ENCODE data around the gene RSPO1.
A peak's percentile ranks its signal among the peaks of the same experiment; 100 is the strongest.
"Not testable (repeated sequence)": the region's sequence is repeated elsewhere in the genome, so short reads cannot be mapped to it uniquely, and the experiment has no call there.

The RSPO1 gene, protein sequence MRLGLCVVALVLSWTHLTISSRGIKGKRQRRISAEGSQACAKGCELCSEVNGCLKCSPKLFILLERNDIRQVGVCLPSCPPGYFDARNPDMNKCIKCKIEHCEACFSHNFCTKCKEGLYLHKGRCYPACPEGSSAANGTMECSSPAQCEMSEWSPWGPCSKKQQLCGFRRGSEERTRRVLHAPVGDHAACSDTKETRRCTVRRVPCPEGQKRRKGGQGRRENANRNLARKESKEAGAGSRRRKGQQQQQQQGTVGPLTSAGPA

DNA sequence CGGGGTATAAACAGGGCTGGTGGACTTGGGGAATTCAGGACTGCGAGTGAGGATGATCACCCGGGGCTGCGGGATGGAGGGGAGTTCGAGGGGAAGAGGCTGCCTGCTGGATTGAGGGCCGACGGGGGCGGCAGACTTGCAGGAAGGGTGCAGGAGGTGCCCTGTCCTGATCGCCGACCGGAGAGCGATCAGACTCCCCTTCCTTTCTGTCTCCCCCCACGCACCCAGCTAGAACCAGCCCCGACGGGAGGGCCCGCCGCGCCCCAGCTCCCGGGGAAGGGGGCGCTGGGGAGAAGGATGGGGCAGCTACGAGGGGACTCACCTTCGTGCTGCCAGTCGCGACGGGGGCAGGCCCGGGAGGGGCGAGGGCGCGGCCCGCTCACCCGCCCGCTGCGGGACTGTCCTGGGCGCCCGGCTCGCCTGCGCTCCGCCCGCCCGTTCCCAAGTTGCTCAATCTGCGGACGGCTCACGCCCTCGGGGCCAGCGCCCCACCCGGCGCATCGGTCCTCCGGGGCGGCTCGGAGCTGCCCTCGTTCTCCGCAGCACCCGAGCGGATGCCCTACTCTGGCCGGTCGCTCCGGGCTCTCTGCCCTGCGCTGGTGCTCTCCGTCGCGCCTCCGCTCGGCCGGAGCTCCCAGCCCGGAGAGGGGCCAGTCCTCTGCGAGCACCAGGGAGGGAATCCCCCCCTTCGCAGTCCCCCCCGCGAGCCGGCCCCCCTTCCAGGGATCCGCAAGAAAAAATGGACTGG is at the start of gene RSPO1:
TSS of gene RSPO1 (minus strand) at position 649 of the 748 bp plus-strand sequence. CDS start 5,231 bp downstream, outside the sequence.
- DNase-seq, result no peak

DNA sequence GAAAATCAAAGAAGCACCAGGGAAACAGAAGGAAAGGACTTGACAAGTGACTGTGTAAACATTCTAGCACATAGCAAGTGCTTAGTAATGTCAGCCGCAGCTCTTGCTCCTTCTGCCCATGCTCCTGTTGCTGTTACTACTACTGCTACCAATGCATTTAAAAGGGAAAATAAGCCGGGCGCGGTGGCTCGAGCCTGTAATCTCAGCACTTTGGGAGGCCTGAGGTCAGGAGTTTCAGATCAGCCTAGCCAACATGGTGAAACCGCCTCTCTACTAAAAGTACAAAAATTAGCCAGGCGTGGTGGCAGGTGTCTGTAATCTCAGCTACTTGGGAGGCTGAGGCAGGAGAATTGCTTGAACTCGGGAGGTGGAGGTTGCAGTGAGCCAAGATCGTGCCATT is 49.5 kb upstream of the RSPO1 start:
- DNase-seq, result not testable (repeated sequence)

DNA sequence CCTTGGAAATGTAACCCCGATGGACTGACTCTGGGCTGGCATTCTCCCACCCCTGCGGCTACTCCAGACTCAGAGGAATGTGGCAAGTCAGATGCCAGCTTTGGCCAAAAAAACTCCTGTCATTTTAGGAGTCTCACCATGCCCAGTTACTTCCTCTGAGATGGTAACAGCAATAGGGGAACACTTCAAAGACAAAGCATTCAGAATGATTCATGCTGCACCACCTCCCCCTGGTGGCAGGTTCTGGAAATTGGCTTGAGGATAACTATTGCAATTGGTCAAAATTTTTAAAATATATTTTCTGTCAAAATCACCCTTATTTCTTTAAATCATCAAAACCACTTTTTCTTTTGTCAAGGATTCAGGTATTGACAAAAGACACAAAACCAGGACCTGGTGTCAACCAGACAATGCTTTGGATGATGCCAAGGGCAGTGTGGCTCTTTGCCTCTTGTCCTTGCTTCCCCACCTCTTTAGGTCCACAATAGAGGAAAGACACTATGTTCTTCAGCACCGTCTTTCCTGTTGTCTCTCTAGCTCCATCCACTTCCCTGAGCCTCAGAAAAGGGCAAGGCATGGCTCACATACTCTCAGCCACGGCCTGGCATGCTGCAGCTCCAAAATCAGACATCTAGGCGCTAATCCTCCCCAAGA is 47.8 kb upstream of the RSPO1 start:
- DNase-seq, result peak; percentile 90

DNA sequence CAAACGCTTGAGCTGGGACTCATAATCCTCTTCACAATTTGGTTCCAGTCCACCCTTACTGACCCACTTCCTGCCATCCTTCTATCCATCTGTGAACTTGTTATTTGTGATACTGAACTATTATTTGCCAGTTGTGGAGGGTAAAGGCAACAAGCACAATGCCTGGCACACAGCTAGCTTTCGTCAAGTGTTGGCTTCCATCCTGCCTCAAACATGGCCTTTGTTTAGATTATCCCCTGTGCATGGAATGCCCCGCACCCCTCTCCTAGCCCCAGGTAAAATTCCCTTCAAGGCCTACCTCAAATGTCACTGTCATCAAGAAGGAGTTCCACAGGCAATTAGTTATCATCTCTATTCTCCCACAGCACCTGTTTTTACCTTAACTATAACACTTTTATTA is 46.2 kb upstream of the RSPO1 start:
- no peak for DNase-seq

DNA sequence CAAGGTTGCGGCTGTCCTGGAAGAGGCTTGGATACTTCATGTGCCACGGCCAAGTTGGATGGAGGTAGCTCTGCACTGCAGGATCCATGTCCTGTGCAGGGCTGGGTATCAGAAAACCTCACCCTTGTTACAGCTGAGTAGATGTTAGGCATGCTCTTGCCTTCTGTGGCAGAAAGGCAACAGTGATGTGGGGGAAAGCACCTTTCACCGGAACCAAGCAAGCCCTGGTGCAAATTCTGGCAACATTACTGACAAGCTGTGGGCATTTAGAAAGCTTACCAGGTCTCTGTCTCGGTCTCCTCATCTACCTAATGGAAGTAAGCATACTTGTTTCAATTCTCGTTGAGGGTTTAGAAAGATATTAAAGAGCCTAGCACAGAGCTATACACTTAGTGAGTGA is 43.1 kb upstream of the RSPO1 start:
- DNase-seq, result no peak

DNA sequence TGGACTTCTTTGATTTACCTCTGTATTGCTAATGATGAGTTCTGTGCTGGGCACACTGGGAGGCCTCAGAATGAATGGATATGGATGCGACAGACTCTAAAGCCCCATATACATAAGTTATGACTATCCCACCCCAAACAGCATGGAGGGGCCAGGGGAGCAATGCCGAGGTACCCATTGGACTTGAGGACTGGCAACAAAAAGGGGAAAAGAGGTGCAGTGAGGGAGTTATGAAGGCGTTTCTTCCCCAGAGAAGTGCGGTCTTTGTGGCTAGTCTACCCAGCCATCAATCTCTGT is 42.4 kb upstream of the RSPO1 start:
- no peak for DNase-seq

DNA sequence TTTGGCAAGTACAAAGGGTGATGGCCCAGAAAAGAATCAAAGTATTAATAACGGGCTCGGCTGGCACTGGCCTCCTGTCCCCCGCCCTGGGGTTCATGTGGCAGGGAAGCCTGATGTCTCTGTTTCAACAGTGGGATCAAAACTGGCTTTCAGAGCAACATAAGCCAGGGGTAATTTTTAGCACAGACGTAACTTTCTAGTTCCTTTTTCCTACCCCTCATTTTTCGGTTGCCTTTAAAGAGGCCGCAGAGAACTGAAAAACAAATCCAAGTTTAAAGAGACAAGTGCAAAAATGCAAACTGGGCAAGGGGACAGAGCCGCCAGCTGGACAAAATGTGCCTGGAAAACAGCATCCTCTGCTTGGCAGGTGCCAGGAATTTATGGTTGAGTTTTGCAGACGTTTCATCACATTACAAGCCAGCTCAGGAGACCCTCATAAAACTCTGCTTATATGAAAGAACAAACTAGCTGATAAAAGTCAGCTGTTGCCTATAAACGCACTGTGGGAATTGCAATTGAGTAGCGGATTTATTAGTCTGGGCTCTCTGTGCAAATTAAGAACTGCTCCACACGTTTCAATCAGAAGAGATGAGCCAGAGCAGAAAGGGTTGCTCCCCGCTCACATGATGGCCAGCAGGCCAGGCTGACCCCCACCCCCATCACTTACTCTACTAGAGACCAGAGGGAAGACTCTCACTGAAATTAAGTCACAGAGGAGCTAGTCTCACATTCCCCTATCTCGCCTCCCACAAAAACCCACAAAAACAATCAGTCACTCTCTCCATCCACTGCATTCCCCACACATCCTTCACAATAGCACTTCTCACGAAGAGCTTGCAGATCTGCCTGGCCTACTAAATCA is 41.8 kb upstream of the RSPO1 start:
- DNase-seq, result no peak

DNA sequence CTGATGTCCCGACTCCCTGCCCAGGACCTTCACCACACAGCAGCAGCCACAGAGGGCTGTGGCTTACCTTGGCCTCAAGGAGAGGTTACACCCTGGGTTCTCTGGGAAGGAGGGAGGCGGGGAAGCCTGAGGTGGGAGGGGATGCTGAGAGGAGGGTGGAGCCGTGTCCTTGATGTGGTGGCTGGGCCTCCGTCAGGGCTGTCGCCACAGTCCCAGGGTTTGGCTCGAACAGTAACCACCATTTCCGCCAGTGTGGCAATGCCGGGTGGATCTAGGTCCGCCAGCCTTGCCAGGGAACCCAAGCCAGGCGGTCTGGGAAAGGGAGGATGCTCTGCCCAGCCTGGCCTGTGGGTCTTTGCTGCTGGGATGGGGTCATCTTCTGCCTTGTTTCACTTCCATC is 39.2 kb upstream of the RSPO1 start:
- peak; percentile 69 for DNase-seq

DNA sequence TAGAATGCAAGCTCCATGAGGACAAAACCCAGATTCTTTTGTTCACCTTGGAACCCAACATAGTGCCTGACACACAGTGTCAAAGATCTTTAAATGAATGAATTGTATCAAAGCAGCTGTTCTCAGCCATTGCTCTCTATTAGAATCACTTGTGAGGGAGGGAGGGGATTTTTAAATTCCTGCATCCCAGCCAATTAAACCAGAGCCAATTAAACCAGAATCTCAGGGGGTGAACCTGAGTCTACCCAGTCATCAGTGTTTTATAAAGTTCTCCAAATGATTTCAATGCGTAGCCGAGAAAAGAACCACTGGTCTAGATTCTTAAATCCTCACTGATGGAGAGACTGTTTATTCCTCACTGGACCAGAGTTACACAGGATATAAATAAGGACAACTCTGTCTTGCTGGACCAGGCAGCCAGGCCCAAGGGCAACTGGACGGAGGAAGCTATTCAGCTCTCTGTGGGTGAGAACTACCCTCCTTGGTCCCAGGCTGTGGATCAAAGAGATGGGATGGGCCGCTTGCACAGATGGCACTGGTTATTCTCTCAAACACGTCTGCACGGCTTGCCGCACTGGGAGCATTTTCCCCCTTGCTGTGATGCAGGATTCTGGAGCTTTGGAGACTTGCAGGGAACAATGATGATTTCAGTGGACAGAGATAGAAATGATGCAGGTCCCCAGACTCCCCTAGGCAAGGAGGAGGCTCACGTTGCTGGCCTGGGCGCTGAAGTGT is 37.6 kb upstream of the RSPO1 start:
- DNase-seq, result no peak

DNA sequence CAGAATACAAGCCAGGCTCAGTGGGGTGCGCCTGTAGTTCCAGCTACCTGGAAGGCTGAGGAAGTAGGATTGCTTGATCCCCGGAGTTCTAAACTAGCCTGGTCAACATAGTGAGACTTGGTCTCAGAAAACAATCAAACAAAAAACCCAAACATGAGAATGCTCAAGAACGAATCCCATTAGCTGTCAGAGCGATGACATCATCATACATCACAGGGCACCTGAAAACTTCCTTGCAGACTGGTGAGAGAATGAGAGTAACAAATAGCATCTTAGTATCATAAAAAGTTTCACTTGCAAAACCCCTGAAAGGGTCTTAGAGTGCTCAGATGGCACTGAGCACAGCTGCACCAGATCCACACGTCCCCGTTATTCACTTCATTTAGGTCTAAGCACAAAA is 36.6 kb upstream of the RSPO1 start:
- no peak for DNase-seq

DNA sequence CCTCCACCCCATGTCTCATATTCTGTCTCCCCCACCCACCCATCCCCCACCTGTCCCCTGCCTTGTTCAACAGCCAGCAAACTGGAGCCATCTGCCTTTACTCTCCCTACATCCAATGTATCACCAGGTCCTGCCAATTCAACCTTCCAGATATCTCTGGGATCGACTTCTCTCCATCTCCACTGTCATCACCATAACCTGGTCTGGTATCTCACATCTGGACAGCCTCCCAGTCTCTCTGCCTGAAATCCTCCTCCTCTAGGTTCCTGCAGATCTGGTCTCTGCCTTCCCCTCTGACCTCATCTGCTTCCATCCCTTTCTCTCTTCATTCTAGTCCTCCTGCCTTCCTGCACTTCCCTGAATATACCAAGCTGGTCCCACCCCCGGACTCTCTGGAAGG is 35.4 kb upstream of the RSPO1 start:
- DNase-seq, result no peak

DNA sequence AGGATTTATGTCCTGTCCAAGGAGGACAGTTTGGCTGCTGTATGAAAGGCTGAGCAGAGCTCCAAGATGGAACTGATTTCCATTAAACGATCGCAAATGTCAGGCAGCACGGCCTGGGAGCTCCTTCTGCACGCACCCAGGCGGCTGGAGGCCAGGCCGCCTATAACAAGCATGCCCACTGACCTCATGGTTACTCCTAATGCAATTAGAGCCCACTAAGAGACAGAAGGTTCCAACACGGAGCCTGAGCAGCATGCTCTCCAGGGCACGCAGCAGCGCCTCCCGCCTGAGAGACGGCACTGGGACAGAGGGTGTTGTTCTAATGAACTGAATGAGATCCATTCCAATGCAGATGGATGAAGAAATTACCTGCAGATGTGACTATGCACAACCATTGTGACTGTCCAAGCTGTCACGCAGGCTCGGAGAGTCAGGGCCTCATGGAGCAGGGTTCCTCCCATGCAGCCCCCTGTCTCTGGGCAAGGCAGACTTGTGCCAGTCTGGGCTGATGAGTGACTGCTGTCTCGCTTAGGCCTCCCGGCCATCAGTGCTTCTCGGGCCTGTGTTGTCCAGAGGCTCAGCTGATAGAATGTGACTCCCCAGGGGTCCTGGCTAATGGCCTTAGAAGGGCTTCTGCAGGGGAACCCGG is 32.5 kb upstream of the RSPO1 start:
- DNase-seq, result no peak

DNA sequence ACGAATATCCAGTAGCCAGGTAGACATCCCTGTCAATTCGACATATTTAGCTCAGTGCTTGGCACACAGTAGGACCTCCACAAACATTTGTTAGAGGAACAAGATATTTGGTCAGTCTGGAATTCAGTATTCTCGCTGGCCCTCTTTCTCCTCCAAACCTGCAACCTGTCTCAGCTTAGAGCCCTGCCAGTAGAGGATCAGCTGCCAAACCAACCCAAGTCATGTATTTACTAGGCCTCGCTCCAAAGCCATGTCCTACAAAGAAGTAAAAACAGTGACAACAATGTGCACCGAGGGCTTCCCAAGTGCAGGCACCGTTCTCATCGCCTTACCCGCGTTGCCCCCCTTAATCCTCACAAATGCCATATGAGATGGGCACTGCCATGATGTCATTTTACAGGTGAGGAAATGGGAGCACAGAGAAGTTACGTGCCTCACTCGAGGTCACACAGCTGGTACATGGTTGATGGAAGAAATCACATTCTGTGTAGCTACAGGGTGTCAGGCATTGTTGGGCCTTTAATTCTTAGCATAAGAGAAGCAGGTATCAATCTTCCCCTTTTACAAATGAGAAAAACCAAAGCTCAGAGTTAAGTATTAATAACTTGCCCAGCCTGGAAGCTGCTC is 31.7 kb upstream of the RSPO1 start:
- DNase-seq, result no peak

DNA sequence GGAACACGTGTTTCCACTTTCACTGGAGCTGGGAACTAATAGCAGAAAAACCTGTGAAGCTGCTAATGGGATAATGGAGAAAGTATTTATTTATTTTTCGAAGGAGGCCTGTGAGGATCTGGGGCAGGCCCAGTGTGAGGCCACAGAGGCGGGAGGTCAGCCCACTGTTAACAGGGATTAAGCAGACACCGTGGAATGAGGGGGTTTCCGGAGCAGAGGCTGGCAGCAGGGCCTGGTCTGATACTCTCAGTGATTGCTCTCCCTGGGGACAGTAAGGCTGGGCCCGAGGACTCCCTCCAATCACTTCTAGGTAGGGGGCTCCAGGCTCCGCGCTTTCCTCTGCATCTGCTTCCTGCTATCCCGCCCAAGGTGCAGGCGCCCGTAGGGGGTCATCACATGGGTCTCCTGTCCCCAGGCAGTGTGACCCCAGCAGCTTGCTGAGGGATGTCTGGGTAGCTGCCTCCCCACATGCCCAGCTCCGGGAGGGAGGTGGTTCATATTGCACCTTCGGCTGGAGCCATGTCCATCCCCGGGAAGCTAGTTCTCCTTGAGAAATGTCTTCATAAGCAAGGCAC is 28.8 kb upstream of the RSPO1 start:
- DNase-seq, result no peak

DNA sequence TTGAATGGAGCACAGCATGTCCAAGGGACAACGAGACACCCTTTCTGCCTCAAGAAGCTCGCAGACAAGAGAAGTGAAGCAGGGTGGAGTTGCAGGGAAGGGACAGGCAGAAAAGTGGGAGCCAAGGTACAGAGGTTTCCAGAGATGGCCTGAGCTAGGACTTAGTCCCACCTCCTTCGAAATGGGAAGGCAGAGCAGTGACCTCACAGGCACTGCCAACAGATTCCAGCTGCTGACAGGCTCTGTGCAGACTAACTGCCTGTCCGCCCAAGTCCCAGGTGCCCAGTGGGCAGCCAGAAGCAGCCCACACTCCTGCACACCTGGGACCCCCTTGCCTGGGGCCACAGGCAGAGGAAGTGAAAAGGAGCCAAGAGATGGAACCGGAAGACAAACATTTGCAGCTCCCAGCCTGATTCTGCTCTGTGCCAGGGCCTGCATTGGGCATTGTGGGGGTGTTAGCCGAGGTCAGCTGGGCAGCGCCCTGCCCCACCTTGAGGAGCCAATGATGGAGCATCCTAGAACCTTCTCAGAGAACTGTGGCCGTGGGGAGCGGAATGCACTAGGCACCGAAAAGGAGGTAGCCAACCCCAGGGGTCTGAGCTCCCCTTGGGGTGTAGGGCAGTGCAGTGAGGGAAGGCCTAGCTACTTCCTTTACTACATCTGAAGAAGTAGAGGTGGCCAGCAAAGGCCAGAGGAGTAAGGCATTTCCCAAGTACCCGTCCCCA is 27.5 kb upstream of the RSPO1 start:
- no peak for DNase-seq

DNA sequence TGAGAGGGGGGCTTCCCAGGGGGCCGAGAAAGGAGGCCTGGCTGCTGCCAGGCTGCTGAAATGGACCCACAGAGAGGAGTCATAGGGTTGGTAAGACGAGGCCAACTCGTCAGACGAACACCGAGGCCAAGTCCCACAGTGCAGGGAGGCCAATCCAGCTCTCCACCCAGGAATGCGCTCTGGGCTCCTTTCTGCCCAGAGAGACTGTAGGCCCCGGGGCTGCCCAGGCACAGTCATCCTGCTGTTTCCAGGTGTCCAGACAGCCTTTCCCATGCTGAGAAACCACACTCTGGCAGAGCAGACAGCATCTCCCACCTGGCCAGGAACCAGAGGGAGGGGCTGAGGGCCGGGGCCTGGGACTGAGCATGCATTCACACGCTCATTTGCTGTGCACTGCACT is 26.7 kb upstream of the RSPO1 start:
- no peak for DNase-seq

DNA sequence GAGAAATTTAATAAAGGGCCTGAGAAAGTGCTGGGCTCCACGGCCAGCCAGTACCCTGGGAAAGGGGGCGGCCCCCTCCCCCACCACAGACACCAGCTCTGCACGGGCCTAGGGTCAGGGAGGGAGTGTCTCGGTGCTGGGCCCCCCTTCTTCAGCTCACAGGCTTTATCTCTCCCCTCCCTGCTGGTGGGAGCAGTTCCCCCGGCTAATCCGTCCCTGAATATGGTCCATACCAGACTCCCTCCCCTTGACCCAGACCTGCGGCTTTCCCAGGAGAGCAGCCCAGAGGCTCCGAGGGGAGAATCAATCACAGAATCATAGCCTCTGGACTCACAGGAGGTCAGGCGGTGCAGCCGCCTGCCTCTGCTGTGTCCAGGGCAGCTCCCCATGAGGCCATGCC is 26.0 kb upstream of the RSPO1 start:
- DNase-seq, result no peak

DNA sequence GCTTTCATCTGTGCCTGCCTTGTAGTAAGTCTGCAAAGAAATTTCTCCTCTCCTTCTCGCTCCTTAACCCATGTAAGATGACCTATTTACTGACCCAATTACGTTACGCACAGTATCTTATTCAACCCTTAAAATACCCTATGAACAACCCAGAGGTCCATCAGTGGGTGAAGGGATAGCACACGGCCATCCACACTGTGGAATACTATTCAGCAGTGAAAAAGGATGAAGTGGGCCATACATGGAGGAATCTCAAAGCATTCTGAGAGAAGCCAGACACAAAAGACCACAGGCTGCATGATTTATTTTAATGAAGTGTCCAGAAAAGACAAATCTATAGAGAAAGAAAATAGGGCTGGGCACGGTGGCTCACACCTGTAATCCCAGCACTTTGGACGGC is 23.8 kb upstream of the RSPO1 start:
- no peak for DNase-seq

DNA sequence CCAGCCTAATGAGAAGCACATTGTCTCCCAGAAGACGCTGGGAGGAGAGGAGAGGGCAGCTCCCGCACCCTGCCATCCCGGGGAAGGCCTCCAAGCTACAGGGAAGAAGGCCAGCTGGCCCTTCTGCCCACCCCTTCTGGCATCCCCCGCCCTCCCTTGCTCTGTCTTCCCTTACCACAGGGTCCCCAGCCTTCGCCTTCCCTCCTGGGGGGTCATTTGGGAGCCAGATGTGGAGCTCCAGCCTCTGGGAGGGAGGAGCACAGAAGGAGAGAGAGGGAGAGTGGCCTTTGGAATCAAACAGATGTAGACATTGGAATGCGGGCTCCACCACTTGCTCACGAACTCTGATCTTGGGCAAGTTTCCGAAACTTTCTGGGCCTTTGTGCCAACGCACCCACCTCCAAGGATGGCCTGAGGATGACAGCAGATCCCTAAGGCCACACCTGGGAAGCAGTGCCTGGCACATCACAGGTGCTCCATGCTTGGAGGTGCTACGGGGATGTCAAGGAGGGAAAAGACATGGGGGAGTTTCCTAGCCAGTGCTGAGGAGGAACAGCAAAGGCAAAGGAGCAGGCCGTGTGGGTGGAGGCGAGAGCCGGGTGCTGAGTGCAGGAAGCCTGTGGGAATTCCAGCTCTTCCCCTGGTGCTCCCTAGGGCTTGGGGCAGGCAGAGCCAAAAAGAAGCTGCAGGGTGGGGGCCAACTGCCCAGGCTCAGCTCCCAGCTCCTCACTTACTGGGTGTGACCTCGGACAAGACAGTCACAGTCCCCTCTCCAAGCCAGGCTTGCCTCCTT is 23.1 kb upstream of the RSPO1 start:
- no peak for DNase-seq

DNA sequence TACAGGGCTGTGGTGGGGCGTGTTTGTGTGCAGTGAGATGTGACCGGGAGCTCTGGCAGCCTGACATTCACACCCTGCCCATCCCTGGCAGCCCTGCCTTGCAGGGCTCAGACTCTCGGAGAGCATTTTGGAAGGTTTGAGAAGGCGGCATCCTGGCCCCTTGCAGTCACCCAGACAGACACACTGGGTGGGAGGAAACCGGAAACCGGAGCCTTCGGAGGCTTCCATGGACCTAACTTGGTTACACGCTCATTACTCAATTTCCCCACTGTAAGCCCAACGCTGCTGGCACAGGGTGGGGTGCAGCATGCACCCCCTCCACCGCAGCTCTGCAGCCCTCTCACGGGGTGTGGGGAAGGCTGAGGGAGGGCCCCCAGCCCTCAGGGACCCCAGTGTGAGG is 22.2 kb upstream of the RSPO1 start:
- DNase-seq, result no peak

Data from activated CD8-positive, alpha-beta memory T cell treated with anti-CD3 and anti-CD28 coated beads for 24 hours (primary cell).